Measurements from ENCODE around the gene CLDND1. TPM values are rescaled to one million over a fixed set of nuclear protein-coding genes. Genes with fewer than 3 reads are reported as not detected.

CLDND1 gene
- total and polyA plus RNA-seq, 5 donors from 2014 or later, result 193 to 320 (median 266) TPM

- no peaks in the 10 kb centered on the region for H3K36me3 Mint-ChIP-seq
- peak overlapping the region in 1 of 3 donors; percentile 2 for H3K27ac Mint-ChIP-seq
Observed at GRCh38 chr3:98528474-98529346, 6.0 kb upstream of the CLDND1 start.

DNA sequence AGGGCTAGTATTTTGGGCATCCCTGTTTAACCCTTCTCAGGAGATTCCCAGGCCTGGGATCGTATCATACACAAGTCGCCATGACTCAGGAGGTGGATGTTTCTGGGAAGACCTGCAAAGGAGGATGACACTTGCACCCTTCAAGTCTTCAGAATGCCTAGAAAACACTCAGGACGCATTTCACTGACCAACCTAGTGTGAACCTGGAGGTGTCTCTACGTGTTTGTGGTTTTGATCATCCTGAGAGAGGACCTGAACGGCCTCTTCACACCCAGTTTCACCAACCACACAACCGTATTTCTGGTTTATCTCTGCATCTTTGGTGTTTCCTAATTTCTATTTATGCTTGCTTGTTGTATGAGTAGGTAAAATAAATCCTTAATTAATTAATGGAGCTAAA is 2.8 kb upstream of the CLDND1 start:
- H3K36me3 Mint-ChIP-seq, result peaks cover 11% of the 10 kb centered on the region
- Histone ChIP-seq H3K4me1 (ENCODE audit: control insufficient read depth, insufficient read depth, low read length, poor library complexity, severe bottlenecking) (peaks cover 17% of the 10 kb centered on the region), H3K9me3 (ENCODE audit: control insufficient read depth in 2 of 2, low read length in 2 of 2) (no peaks in the 10 kb centered on the region), H3K27me3 (ENCODE audit: control insufficient read depth, insufficient read depth, low read length) (no peaks in the 10 kb centered on the region), H3K4me3 (ENCODE audit: low read depth, low read length) (peak overlapping the region; percentile 46), H3K27ac (ENCODE audit: insufficient read depth, low read length, poor library complexity, severe bottlenecking) (no peak overlapping the region), H3K36me3 (ENCODE audit: control insufficient read depth, insufficient read depth, low read length) (peaks cover 8% of the 10 kb centered on the region)
- ATAC-seq (ENCODE audit: low read depth in 2 of 2) (no peak), DNase-seq (peak in 1 of 3 donors; percentile 66)
- no peaks in the 10 kb centered on the region for H3K27me3 Mint-ChIP-seq
- H3K4me1 Mint-ChIP-seq, result peaks cover 14 to 37% (median 24%) of the 10 kb centered on the region in 4 donors
- H3K27ac Mint-ChIP-seq, result no peak overlapping the region
- H3K4me3 Mint-ChIP-seq, result peak overlapping the region in 1 of 4 donors; percentile 15
- H3K9me3 Mint-ChIP-seq, result peaks cover 0 to 1% (median 0%) of the 10 kb centered on the region in 7 donors

More at GRCh38 chr3:98528474-98529346, 6.0 kb upstream of the CLDND1 start:
- H3K9me3 Mint-ChIP-seq, result peaks cover 0 to 1% (median 0%) of the 10 kb centered on the region in 7 donors
- DNase-seq, result no peak
- H3K4me1 ChIP-seq (ENCODE audit: control insufficient read depth, insufficient read depth, low read length, poor library complexity, severe bottlenecking), result peaks cover 8% of the 10 kb centered on the region
- H3K27ac ChIP-seq (ENCODE audit: insufficient read depth, low read length, poor library complexity, severe bottlenecking), result no peak overlapping the region
- H3K36me3 ChIP-seq (ENCODE audit: control insufficient read depth, insufficient read depth, low read length), result no peaks in the 10 kb centered on the region
- no peaks in the 10 kb centered on the region for H3K27me3 ChIP-seq (ENCODE audit: control insufficient read depth, insufficient read depth, low read length)
- peaks cover 6 to 45% (median 20%) of the 10 kb centered on the region in 4 donors for H3K4me1 Mint-ChIP-seq
- H3K27me3 Mint-ChIP-seq, result peaks cover 7% of the 10 kb centered on the region
- no peaks in the 10 kb centered on the region for H3K9me3 ChIP-seq (ENCODE audit: control insufficient read depth in 2 of 2, low read length in 2 of 2)
- H3K4me3 Mint-ChIP-seq, result no peak overlapping the region
- no peak overlapping the region for H3K4me3 ChIP-seq (ENCODE audit: low read depth, low read length)
- ATAC-seq (ENCODE audit: low read depth in 2 of 2), result no peak

DNA sequence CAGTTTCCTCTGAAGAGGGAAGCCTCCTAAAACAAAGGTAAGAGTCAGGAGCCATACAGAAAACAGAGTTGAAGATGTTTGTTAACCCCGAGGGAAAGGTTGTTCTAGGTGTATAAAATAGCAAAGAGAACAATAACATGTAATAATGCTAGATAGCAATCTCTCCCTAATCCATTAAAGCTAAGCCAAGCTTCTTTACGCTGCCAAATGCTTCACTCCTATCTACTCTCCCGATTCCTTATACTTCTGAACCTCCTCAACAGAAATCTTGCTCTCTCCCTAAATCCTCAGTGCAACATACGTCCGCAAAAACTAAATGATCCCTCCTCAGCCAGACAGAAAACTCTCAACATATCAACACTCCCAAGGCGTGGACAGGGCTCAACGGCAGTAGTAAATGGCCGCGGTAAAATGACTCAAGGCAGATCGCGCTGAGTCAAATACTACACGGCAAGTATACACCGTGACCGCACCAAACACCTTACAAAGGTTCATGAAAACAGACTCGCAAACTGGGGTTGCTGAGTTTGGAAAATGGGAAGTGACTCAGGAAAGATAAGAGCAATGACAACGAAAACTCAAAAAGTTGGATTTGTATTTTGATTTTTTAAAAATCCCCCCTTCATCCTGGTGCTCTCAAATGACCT is 682 bp downstream of the CLDND1 start:
- DNase-seq, result peak; percentile 45 to 69 (median 46)
- H3K36me3 Mint-ChIP-seq, result peaks cover 39% of the 10 kb centered on the region

GRCh38 chr3:98519351-98519750 is 3.4 kb downstream of the CLDND1 start:
- Histone ChIP-seq H3K4me3 (ENCODE audit: low read depth, low read length) (peak overlapping the region; percentile 98), H3K27ac (ENCODE audit: insufficient read depth, low read length, poor library complexity, severe bottlenecking) (peak overlapping the region; percentile 50)
- peak overlapping the region; percentile 95 to 97 (median 96) for H3K4me3 Mint-ChIP-seq

More for the DNA sequence above, 682 bp downstream of the CLDND1 start:
- H3K4me3 ChIP-seq (ENCODE audit: low read depth, low read length), result peak overlapping the region; percentile 98
- no peaks in the 10 kb centered on the region for H3K9me3 ChIP-seq (ENCODE audit: control insufficient read depth in 2 of 2, low read length in 2 of 2)
- Mint-ChIP-seq H3K27ac (peak overlapping the region; percentile 89 to 100 (median 95)), H3K4me3 (peak overlapping the region; percentile 95 to 97 (median 96)), H3K9me3 (no peaks in the 10 kb centered on the region), H3K4me1 (peaks cover 40 to 65% (median 53%) of the 10 kb centered on the region in 4 donors), H3K27me3 (no peaks in the 10 kb centered on the region)
- peaks cover 46% of the 10 kb centered on the region for H3K4me1 ChIP-seq (ENCODE audit: control insufficient read depth, insufficient read depth, low read length, poor library complexity, severe bottlenecking)
- peak; percentile 20 to 25 for ATAC-seq (ENCODE audit: low read depth in 2 of 2)
- H3K36me3 ChIP-seq (ENCODE audit: control insufficient read depth, insufficient read depth, low read length), result peaks cover 36% of the 10 kb centered on the region
- no peaks in the 10 kb centered on the region for H3K27me3 ChIP-seq (ENCODE audit: control insufficient read depth, insufficient read depth, low read length)
- peak overlapping the region; percentile 96 for H3K27ac ChIP-seq (ENCODE audit: insufficient read depth, low read length, poor library complexity, severe bottlenecking)

DNA sequence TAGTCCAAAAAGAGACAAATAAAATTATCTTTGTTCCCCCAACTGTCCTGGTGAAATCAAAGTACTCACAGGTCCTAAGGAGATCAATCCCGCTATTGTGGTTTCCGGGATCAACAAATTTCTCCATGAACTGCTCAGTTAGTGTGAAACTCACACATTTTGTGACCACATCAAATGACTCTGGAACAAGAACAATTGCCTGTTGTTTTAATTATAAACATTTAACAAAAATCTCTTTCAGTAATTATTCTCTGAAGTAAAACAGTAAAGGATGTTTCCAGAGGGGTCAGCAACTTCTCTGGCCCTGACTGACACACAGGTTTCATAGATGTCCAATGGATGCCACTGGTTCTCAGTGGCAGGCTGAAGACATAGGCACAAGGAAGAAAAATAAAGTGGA is 3.9 kb downstream of the CLDND1 start:
- H3K4me3 Mint-ChIP-seq, result peak overlapping the region; percentile 95 to 97 (median 96)
- no peaks in the 10 kb centered on the region for H3K9me3 ChIP-seq (ENCODE audit: control insufficient read depth in 2 of 2, low read length in 2 of 2)
- peaks cover 63% of the 10 kb centered on the region for H3K36me3 ChIP-seq (ENCODE audit: control insufficient read depth, insufficient read depth, low read length)
- no peaks in the 10 kb centered on the region for H3K9me3 Mint-ChIP-seq
- H3K36me3 Mint-ChIP-seq, result peaks cover 52% of the 10 kb centered on the region
- no peaks in the 10 kb centered on the region for H3K27me3 Mint-ChIP-seq
- peak overlapping the region; percentile 50 for H3K27ac ChIP-seq (ENCODE audit: insufficient read depth, low read length, poor library complexity, severe bottlenecking)
- peak overlapping the region; percentile 98 for H3K4me3 ChIP-seq (ENCODE audit: low read depth, low read length)
- H3K4me1 Mint-ChIP-seq, result peaks cover 52 to 80% (median 68%) of the 10 kb centered on the region in 4 donors
- DNase-seq (no peak), ATAC-seq (ENCODE audit: low read depth in 2 of 2) (no peak)
- H3K27ac Mint-ChIP-seq, result peak overlapping the region; percentile 10 to 89 (median 66)
- H3K27me3 ChIP-seq (ENCODE audit: control insufficient read depth, insufficient read depth, low read length), result no peaks in the 10 kb centered on the region
- peaks cover 59% of the 10 kb centered on the region for H3K4me1 ChIP-seq (ENCODE audit: control insufficient read depth, insufficient read depth, low read length, poor library complexity, severe bottlenecking)

More at GRCh38 chr3:98519351-98519750, 3.4 kb downstream of the CLDND1 start:
- H3K27me3 Mint-ChIP-seq, result no peaks in the 10 kb centered on the region
- H3K27ac Mint-ChIP-seq, result peak overlapping the region; percentile 48 to 89 (median 66)
- H3K4me1 Mint-ChIP-seq, result peaks cover 50 to 77% (median 68%) of the 10 kb centered on the region in 4 donors
- no peaks in the 10 kb centered on the region for H3K9me3 Mint-ChIP-seq
- ATAC-seq (ENCODE audit: low read depth in 2 of 2) (no peak), DNase-seq (no peak)
- Histone ChIP-seq H3K36me3 (ENCODE audit: control insufficient read depth, insufficient read depth, low read length) (peaks cover 61% of the 10 kb centered on the region), H3K9me3 (ENCODE audit: control insufficient read depth in 2 of 2, low read length in 2 of 2) (no peaks in the 10 kb centered on the region), H3K27me3 (ENCODE audit: control insufficient read depth, insufficient read depth, low read length) (no peaks in the 10 kb centered on the region), H3K4me1 (ENCODE audit: control insufficient read depth, insufficient read depth, low read length, poor library complexity, severe bottlenecking) (peaks cover 59% of the 10 kb centered on the region)
- H3K36me3 Mint-ChIP-seq, result peaks cover 50% of the 10 kb centered on the region

- Mint-ChIP-seq H3K27me3 (no peaks in the 10 kb centered on the region), H3K4me1 (peaks cover 39 to 72% (median 59%) of the 10 kb centered on the region in 4 donors), H3K9me3 (no peaks in the 10 kb centered on the region), H3K27ac (peak overlapping the region in 1 of 3 donors; percentile 10), H3K36me3 (peaks cover 56% of the 10 kb centered on the region), H3K4me3 (peak overlapping the region in 1 of 4 donors; percentile 27)
- Histone ChIP-seq H3K27ac (ENCODE audit: insufficient read depth, low read length, poor library complexity, severe bottlenecking) (peak overlapping the region; percentile 36), H3K36me3 (ENCODE audit: control insufficient read depth, insufficient read depth, low read length) (peaks cover 54% of the 10 kb centered on the region), H3K27me3 (ENCODE audit: control insufficient read depth, insufficient read depth, low read length) (no peaks in the 10 kb centered on the region), H3K4me3 (ENCODE audit: low read depth, low read length) (no peak overlapping the region), H3K4me1 (ENCODE audit: control insufficient read depth, insufficient read depth, low read length, poor library complexity, severe bottlenecking) (peaks cover 43% of the 10 kb centered on the region), H3K9me3 (ENCODE audit: control insufficient read depth in 2 of 2, low read length in 2 of 2) (no peaks in the 10 kb centered on the region)
- DNase-seq (no peak), ATAC-seq (ENCODE audit: low read depth in 2 of 2) (no peak)
Observed at GRCh38 chr3:98514948-98515347, 7.8 kb downstream of the CLDND1 start.

- Histone ChIP-seq H3K4me3 (ENCODE audit: low read depth, low read length) (no peak overlapping the region), H3K36me3 (ENCODE audit: control insufficient read depth, insufficient read depth, low read length) (peaks cover 45% of the 10 kb centered on the region), H3K9me3 (ENCODE audit: control insufficient read depth in 2 of 2, low read length in 2 of 2) (no peaks in the 10 kb centered on the region), H3K4me1 (ENCODE audit: control insufficient read depth, insufficient read depth, low read length, poor library complexity, severe bottlenecking) (peaks cover 36% of the 10 kb centered on the region), H3K27me3 (ENCODE audit: control insufficient read depth, insufficient read depth, low read length) (no peaks in the 10 kb centered on the region), H3K27ac (ENCODE audit: insufficient read depth, low read length, poor library complexity, severe bottlenecking) (no peak overlapping the region)
- Mint-ChIP-seq H3K27ac (no peak overlapping the region), H3K9me3 (no peaks in the 10 kb centered on the region), H3K36me3 (peaks cover 47% of the 10 kb centered on the region), H3K27me3 (no peaks in the 10 kb centered on the region), H3K4me3 (peak overlapping the region in 1 of 4 donors; percentile 52), H3K4me1 (peaks cover 34 to 64% (median 56%) of the 10 kb centered on the region in 4 donors)
- ATAC-seq (ENCODE audit: low read depth in 2 of 2) (no peak), DNase-seq (no peak)
Observed at GRCh38 chr3:98513736-98514135, 9.0 kb downstream of the CLDND1 start.

Data from CD4-positive, CD25-positive, alpha-beta regulatory T cell (primary cell).